DOHH2 (cell line): ENCODE results near the gene DHFR2.

Experiments
- EZH2phosphoT487 ChIP-seq: fragments of 200-600 bp; sonication (generic); IDR thresholded peaks from 2 replicates; pipeline ENCODE4 v1.6.1; 2017; ENCODE audit warnings: borderline replicate concordance, mild to moderate bottlenecking, antibody characterized with exemption, low read length, moderate library complexity, mixed read lengths
- TF ChIP-seq, protein P1 (sequence below): fragments of 200-600 bp; sonication (generic); IDR thresholded peaks from one replicate; pipeline ENCODE4 v1.5.1; 2014; ENCODE audit warnings: antibody characterized with exemption, mild to moderate bottlenecking, low read depth, low read length; ENCODE audit not compliant: poor library complexity, severe bottlenecking

DNA sequence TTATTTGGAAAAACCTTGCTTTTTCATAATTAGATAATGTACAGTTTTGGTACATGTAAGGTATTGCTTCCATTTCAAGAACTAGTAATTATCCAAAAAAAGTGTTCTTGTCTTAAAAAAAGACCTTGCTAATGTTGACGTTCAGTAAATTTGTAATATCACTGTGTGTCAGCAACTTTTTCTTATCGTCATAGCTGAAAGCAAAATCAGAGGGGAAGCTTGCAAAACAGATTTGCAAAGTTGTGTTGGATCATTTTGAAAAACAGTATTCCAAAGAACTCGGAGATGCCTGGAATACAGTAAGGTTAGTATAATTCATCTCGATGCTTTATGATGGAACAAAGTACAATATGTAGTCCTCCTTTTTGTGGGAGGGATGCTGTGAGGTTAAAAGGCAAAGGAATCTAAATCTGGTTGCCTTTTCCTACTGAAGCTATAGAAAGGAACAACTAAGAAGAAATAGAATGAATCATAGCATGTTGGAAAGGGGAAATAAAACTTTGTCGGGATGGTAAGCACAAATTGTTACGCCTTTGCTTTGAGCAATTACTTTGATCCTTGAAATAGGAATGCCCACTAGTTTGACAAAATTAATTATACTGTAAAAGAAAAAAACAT lies 1.6 kb upstream of the DHFR2 start:
- TF ChIP-seq EZH2phosphoT487: no peak
- TF ChIP-seq, protein P1, sequence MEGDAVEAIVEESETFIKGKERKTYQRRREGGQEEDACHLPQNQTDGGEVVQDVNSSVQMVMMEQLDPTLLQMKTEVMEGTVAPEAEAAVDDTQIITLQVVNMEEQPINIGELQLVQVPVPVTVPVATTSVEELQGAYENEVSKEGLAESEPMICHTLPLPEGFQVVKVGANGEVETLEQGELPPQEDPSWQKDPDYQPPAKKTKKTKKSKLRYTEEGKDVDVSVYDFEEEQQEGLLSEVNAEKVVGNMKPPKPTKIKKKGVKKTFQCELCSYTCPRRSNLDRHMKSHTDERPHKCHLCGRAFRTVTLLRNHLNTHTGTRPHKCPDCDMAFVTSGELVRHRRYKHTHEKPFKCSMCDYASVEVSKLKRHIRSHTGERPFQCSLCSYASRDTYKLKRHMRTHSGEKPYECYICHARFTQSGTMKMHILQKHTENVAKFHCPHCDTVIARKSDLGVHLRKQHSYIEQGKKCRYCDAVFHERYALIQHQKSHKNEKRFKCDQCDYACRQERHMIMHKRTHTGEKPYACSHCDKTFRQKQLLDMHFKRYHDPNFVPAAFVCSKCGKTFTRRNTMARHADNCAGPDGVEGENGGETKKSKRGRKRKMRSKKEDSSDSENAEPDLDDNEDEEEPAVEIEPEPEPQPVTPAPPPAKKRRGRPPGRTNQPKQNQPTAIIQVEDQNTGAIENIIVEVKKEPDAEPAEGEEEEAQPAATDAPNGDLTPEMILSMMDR: no peak
